Measurements from ENCODE around the gene RGS19. TPM values are rescaled to one million over a fixed set of nuclear protein-coding genes. Genes with fewer than 3 reads are reported as not detected.

The RGS19 gene
- total RNA-seq, 1 experiment from 2014 or later, result 32.0 TPM

GRCh38 chr20:64072498-64073063 lies 6.7 kb downstream of the RGS19 start:
- H3K36me3 ChIP-seq (ENCODE audit: control insufficient read depth, insufficient read depth, low read length), result no peaks in the 10 kb centered on the region
- H3K27ac ChIP-seq (ENCODE audit: low read length), result no peak overlapping the region
- intact Hi-C loops (cut with micrococcal nuclease; ENCODE audit: unreplicated experiment) (no loop called here), in situ Hi-C loops (cut with HindIII; ENCODE audit: low pct_unique_long_range_greater_than_20kb, low sequenced_read_pairs) (no loop called here)
- no peak for DNase-seq (ENCODE audit: low read depth, low spot score)
- no peak for ATAC-seq
- H3K4me3 ChIP-seq (ENCODE audit: low read depth in 2 of 2, low read length in 2 of 2), result no peak overlapping the region
- no peaks in the 10 kb centered on the region for H3K9me3 ChIP-seq (ENCODE audit: control insufficient read depth, insufficient read depth, low read depth, low read length)
- TF ChIP-seq SIN3A (IDR thresholded peaks at IDR 0.05; ENCODE audit: borderline replicate concordance, insufficient read depth, low read depth, low read length), result no peak
- no peak for TF ChIP-seq CTCF (IDR thresholded peaks at IDR 0.05)
- TF ChIP-seq POLR2AphosphoS5 (IDR thresholded peaks at IDR 0.05; ENCODE audit: low read depth, low read length), result no peak
- no peak for TF ChIP-seq REST (IDR thresholded peaks at IDR 0.05; ENCODE audit: insufficient read depth in 1 of 2, low read depth in 2 of 2, low read length in 1 of 2)
- no peak for TF ChIP-seq TCF7L2 (IDR thresholded peaks at IDR 0.05; ENCODE audit: low read depth, low read length)
- POLR2A ChIA-PET, result no interaction called here
- CTCF ChIA-PET, result no interaction called here
- no peaks in the 10 kb centered on the region for H3K27me3 ChIP-seq (ENCODE audit: control insufficient read depth, insufficient read depth, low read length)
- H3K4me1 ChIP-seq (ENCODE audit: control insufficient read depth, insufficient read depth, low read length), result 0 out of 2 replicates have a peak, but pooled peaks cover 3% of the 10 kb centered on the region
- BruUV-seq (replicated peaks), result no TSS peak

- in situ Hi-C loops (cut with HindIII; ENCODE audit: low pct_unique_long_range_greater_than_20kb, low sequenced_read_pairs), result no loop called here
- Histone ChIP-seq H3K4me3 (ENCODE audit: low read depth in 2 of 2, low read length in 2 of 2) (no peak overlapping the region), H3K9me3 (ENCODE audit: control insufficient read depth, insufficient read depth, low read depth, low read length) (no peaks in the 10 kb centered on the region), H3K27ac (ENCODE audit: low read length) (no peak overlapping the region), H3K4me1 (ENCODE audit: control insufficient read depth, insufficient read depth, low read length) (peaks cover 8% of the 10 kb centered on the region; the same call in 1 of the 2 replicates), H3K36me3 (ENCODE audit: control insufficient read depth, insufficient read depth, low read length) (no peaks in the 10 kb centered on the region), H3K27me3 (ENCODE audit: control insufficient read depth, insufficient read depth, low read length) (no peaks in the 10 kb centered on the region)
- ChIA-PET POLR2A (no interaction called here), CTCF (interaction anchor here (0.9 kb wide), 1 partner anchor 33 kb away, joined by 3 read pairs; no protein-coding TSS in a partner anchor)
- TF ChIP-seq SIN3A (IDR thresholded peaks at IDR 0.05; ENCODE audit: borderline replicate concordance, insufficient read depth, low read depth, low read length) (no peak), POLR2AphosphoS5 (IDR thresholded peaks at IDR 0.05; ENCODE audit: low read depth, low read length) (peak; percentile 57)
- BruUV-seq (replicated peaks), result no TSS peak
- ATAC-seq, result no peak
- no peak for DNase-seq (ENCODE audit: low read depth, low spot score)
- intact Hi-C loops (cut with micrococcal nuclease; ENCODE audit: unreplicated experiment), result no loop called here
These were observed 7.7 kb downstream of the RGS19 start for GRCh38 chr20:64071341-64072332.

Data from Panc1 (cell line).